Right kidney (tissue), 1 donor: Measurements from ENCODE around the gene FAM186B.
A peak's percentile ranks its signal among the peaks of the same experiment; 100 is the strongest.
"Not testable (repeated sequence)": the region's sequence is repeated elsewhere in the genome, so short reads cannot be mapped to it uniquely, and the experiment has no call there.

Source experiments
- DNase-seq: peaks from one replicate; pipeline ENCODE4 v3.0.0-alpha.2; 2016

Gene FAM186B

GRCh38 chr12:49633703-49634345 lies 28.4 kb upstream of the FAM186B start:
- no peak for DNase-seq

GRCh38 chr12:49632986-49633702 lies 27.7 kb upstream of the FAM186B start:
- DNase-seq, result no peak

GRCh38 chr12:49632401-49632800 lies 27.0 kb upstream of the FAM186B start:
- DNase-seq, result no peak

GRCh38 chr12:49631336-49631907 lies 26.0 kb upstream of the FAM186B start:
- DNase-seq, result no peak

GRCh38 chr12:49627752-49628360 lies 22.4 kb upstream of the FAM186B start:
- no peak for DNase-seq

GRCh38 chr12:49626836-49627235 lies 21.4 kb upstream of the FAM186B start:
- DNase-seq, result no peak

- no peak for DNase-seq
Measured at GRCh38 chr12:49626169-49626835, 20.9 kb upstream of the FAM186B start.

- no peak for DNase-seq
Measured at GRCh38 chr12:49624921-49625577, 19.6 kb upstream of the FAM186B start.

- DNase-seq, result peak; percentile 81
Measured at GRCh38 chr12:49623142-49623904, 17.9 kb upstream of the FAM186B start, which contains the start of gene PRPF40B. Gene PRPF40B, plus strand, starts transcription at chr12:49623561. Its CDS starts 30 bp downstream, at chr12:49623591.

- DNase-seq, result no peak
Measured at GRCh38 chr12:49622501-49623141, 17.2 kb upstream of the FAM186B start.

- no peak for DNase-seq
Measured at GRCh38 chr12:49621651-49622500, 16.4 kb upstream of the FAM186B start.

GRCh38 chr12:49619286-49619685 lies 13.8 kb upstream of the FAM186B start:
- DNase-seq, result no peak

GRCh38 chr12:49618576-49618975 lies 13.1 kb upstream of the FAM186B start:
- DNase-seq, result no peak

- no peak for DNase-seq
Measured at GRCh38 chr12:49616533-49617219, 11.2 kb upstream of the FAM186B start.

GRCh38 chr12:49615725-49616124 lies 10.3 kb upstream of the FAM186B start:
- DNase-seq, result no peak

GRCh38 chr12:49612210-49612609 lies 6.8 kb upstream of the FAM186B start:
- no peak for DNase-seq

- DNase-seq, result not testable (repeated sequence)
Measured at GRCh38 chr12:49610785-49611184, 5.3 kb upstream of the FAM186B start.

GRCh38 chr12:49609875-49610154 lies 4.4 kb upstream of the FAM186B start:
- DNase-seq, result no peak
